Measurements from ENCODE around the gene CCS.
A peak's percentile ranks its signal among the peaks of the same experiment; 100 is the strongest.
"Not testable (repeated sequence)": the region's sequence is repeated elsewhere in the genome, so short reads cannot be mapped to it uniquely, and the experiment has no call there.

CCS gene

DNA sequence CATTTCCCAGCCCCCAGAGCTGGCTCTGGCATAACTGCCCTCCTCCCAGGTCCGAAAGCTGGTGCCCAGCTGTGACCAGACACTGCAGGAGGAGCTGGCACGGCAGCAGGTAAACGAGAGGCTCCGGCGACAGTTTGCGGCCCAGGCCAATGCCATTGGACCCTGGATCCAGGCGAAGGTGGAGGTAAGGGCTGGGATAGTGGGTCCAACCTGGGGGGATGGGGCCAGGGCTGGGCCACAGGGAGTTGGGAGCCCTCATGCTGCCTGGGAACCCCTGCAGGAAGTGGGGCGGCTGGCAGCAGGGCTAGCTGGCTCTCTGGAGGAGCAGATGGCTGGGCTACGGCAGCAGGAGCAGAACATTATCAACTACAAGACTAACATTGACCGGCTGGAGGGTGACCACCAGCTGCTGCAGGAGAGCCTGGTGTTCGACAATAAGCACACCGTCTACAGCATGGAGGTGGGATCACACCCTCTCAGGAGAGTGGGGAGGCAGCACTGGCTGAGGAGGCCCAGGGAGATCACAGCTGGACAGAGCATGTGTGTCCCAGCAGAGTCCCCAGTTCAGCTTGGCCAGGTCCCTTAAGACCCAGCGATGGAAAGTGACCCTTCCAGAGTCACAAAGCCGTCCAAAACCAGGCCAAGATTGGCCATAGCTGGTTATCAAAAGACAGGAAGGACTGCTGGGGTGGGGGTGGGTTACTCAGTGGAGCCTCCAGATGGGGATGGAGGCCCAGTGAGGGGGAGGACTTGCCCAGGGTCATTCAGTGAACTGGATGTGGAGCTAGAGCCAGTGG is 31.6 kb upstream of the CCS start:
- DNase-seq (ENCODE audit: low spot score) = no peak

DNA sequence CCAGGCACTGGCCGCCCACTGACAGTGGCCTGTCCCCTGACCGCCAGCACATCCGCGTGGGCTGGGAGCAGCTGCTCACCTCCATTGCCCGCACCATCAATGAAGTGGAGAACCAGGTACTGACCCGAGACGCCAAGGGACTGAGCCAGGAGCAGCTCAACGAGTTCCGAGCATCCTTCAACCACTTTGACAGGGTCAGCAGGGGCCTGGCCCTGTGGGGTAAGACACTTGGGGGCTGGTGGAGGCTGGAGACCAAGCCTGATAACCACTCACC is 31.1 kb upstream of the CCS start:
- no peak for DNase-seq (ENCODE audit: low spot score)

DNA sequence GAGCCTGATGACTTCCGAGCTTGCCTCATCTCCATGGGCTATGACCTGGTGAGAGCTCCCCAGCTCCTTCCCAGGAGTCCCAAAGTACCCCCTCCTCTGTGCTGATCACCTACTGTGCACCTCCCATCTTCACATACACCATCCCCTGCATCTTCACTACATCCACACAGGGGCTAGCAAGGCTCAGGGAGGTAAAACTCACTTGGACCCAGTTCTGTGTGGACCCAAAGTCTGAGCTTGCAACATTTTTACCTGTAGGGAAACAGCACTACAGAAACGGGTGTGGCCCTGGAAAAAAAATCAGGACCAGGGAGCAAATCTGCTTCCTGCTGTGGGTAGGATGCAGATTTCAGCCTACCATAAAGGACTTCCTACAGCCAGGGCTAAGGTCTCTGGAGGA is 30.7 kb upstream of the CCS start:
- no peak for DNase-seq (ENCODE audit: low spot score)

DNA sequence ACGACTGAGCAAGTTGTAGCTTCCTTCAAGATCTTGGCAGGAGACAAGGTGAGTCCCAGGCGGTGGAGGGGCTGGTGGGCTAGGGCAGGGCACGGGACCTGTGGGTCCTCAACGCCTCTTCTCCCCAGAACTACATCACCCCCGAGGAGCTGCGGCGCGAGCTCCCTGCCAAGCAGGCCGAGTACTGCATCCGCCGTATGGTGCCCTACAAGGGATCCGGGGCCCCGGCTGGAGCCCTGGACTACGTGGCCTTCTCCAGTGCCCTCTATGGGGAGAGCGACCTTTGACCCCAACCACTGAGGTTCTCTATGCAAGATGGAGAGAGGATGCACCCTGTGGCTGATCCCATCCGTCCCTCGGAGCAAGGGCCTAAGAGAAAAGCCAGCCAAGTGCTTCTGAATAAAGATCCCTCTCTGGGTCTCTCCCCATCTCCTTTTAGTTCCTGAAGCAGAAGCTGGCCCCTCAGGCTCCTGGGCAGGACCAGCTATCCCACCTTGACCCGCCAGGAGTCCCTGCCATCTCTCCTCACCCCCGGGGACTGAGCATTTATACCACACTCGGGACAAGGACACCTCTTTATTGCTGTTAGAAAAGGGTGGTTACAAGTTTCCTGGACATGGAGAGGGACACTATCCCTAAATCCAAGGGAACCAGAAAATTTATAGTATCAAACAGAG is 29.9 kb upstream of the CCS start:
- no peak for DNase-seq (ENCODE audit: low spot score)

DNA sequence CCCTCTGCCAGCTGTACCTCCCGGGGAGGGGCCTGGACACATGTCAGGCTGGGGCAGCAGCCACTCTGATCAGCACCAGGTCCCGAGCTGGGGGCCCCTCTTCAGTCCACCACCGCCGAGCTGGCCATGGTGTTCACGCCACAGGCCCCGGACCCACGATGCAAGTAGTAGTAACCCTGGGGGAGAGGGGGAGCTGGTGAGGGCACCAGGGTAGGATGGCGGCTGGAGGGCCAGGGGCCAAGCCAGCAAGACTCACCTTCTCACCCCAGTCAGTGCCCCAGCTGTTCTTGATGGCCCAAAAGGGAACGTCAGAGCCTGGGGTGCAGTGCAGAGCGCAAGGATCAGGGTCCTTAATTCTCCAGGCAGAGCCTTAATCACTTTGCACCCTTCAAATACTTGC is 29.2 kb upstream of the CCS start:
- no peak for DNase-seq (ENCODE audit: low spot score)

DNA sequence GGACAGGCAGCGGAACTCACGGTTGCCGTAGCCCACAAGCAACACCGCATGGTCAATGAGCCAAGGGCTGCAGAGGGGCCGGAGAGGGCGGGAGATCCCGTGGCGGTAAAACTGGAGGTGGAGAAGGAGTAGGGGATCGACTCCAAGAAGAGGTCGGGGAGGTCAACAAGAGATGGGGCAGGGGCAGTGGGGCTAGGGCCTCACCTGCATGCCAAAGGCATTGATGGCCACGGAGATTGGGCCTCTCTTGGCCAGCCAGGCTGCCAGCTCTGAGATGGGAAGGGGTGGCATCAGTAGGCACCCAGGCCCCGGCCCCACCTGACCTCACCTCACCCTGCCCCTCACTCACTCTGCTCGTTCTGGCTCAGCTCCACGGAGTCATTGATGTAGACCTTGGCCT is 28.4 kb upstream of the CCS start:
- DNase-seq (ENCODE audit: low spot score) = no peak

DNA sequence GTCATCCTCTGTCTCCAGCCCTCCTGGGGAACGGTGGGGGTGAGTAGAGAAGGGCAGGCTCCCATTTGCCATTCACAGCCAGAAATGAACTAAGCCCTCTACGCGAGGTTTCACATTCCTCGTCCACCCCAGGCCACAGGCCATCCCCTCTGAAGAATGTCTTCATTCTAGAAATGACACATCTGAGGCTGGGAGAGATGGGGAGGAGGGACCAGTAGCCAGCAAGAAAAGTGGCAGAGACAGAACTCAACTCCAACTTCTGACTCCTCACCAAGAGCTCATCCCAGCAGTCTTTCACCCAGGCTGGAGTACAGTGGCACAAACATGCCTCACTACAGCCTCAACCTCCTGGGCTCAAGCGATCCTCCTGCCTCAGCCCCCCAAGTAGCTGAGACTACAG is 28.0 kb upstream of the CCS start:
- DNase-seq (ENCODE audit: low spot score) = no peak

DNA sequence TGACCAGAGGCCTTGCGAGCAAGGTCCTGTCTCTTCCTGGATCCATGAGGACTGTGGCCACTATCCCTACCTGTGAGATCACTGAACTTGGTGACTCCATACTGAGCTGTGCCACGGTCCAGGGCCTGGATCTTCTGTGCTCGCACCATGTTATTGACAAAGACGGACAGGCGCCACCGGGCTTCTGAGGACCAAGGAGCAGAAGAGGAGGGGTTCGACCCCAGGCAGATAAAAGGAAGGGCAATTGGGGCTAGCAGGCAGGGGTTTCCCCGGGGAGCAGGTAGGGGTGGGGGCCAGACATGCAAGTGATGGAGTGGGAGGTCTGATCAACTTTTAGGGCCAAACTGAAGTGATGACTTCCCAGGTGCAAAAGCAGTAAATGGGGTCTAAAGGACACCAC is 26.8 kb upstream of the CCS start:
- no peak for DNase-seq (ENCODE audit: low spot score)

DNA sequence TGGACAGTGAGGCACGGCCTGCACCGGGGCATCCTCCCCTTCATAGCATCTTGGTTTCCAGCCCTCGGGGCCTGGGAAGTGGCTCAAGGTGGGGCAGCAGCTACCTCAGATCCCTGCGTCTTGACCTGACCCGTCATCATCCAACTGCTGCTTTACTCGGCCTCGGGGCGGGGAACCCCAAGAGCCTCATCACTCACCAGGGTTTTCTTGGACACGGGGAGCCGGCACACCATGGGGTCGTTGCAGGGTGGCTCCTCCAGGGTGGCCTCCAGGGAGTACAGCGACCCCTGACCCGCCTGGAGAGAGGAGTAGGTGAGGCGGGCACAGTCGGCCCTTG is 25.2 kb upstream of the CCS start:
- no peak for DNase-seq (ENCODE audit: low spot score)

DNA sequence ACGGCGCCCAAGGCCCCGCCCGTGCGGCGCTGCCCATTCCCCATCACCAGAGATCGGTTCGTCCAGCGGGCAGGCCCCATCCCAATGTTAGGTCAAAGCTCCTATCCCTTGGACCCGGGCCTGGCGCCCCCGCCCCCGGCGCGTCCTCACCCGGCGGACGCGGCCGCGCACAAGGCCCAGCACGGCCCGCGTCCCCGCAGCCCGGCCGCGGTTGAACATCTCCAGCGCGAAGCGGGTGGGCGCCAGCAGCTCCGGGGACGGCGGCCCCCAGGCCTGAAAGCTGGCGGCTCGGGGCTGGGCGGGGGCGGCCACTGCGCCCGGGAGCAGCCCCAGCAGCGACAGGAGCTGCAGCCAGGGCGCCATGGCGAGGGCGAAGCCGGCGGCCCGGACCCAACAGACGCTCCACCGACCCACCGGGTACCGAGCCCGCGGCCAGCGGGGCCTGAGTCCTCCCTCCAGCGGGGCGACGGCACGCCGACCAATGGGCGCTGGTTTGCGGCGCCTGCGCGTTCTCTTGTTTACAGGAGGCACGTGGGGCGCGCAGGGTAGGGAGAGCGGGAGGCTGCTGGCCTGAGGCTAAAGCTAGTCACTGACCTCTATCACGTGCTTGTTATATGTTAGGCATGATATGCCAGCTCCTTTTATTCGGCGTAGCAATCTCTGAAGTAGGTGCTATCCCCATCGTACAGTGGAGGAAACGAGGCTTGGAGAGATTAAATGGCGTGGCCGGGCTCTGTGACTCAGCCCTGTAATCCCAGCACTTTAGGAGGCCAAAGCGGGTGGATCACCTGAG is 24.7 kb upstream of the CCS start, which contains the start of gene CTSF:
Gene CTSF, minus strand, starts transcription at position 483 of the 793 bp plus-strand sequence. Its CDS starts 120 bp downstream, at position 363.
- DNase-seq (ENCODE audit: low spot score) = peak; percentile 66

DNA sequence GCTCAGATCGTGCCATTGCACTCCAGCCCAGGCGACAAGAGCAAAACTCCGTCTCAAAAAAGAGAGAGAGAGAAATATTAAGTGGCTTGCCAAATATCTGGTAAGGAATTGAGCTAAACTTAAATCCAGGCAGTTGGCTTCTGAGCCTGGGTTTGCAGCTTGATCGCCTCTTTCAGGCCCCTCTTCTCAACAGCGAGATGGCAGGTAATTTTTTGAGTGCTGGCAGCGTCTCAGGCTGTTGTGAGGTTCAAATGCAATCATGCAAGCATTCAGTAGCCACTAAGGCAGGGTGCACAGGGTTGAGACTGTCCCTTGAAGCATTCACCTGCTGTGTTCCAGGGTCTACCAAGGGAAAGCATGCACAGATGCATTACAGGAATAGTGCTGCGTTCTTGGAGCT is 23.9 kb upstream of the CCS start:
- no peak for DNase-seq (ENCODE audit: low spot score)

DNA sequence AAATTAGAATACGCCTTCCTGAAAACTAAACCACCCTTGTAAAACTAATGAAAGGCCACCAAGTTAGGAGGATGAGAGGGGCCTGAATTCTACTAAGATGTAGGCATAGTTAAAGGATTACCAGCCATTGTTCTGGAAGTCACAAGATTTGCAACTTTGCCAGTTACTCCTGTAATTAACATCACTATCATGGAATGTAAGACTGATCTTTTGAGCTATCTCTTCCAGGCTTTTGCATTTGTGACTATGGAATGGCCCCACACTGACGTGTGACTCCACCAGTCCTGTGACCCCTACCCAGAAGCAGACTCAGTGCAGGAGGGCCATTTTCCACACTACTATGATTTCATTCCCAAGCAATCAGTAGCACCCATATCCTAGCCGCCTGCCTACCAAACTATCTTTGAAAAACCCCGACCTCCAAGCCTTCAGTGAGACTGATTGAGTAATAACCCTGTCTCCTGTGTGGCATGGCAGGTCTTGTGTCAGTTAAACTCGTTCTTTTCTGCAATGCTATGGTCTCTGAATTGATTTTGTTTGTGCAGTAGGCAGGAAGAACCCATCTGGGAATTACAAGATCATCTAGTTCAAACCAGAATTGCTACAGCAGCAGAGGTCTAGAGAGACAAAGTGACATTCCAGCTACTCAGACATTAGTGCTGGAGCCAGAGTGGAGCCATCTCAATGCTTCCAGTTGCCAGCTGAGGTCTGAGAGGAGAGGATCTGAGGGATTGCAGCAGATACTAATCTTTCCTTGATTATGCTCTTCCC is 22.7 kb upstream of the CCS start:
- no peak for DNase-seq (ENCODE audit: low spot score)

DNA sequence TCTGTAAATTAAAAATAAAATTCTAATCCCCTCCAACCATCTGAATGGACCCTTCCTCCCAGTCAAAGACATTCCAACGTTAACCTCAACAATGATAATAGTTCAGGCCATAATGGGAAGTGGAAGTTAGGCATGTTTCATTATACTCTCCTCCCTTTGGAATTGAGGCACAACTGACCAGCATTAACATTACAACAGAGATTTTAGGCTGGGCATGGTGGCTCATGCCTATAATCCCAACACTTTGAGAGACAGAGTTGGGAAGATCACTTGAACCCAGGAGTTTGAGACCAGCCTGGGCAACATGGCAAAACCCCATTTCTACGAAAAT is 22.2 kb upstream of the CCS start:
- no peak for DNase-seq (ENCODE audit: low spot score)

DNA sequence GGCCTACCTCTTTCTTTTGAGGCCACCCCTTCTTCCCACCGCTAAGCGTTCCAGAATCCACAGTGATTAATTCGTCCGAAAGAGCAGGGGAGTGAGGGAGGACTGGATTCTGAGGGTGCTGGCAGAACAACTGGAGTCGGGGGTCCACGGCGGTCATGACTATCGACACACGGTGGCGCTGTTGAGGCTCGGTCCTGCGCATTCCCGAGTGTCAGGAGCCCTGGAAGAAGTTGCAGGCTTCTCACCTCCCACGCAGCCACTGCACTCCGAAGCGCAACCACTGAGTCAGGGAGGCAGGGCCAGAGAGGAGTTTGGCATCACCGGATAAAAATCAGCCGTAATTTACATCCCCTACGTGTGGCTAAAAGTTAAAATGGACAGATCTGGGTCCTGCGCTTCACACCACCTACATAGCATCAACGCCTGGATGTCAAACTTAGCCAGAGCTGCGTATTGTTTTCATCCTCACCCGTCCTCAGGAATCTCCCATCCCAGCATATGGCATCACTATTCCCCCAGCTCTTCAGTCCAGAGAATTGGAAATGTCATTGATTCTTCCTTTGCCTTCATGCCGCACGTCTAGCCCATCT is 13.9 kb upstream of the CCS start:
- peak; percentile 65 for DNase-seq (ENCODE audit: low spot score)

DNA sequence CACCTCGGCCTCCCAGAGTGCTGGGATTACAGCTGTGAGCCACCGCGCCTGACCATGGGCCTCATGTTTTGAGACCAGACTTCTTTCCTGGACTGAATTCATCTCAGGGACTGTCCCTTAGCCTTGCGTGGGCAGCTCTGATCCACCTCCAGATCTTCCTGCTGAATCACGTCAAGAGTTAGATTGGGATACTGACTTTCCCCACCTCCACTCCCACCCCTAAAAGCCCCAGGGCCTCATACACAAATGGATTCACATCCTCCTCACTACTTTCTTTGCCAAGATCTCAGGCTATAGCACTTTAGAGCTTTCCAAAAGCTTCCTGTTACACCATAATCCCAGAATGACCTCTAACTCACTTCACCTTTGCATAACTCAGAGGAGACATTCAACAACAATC is 12.2 kb upstream of the CCS start:
- DNase-seq (ENCODE audit: low spot score) = no peak

DNA sequence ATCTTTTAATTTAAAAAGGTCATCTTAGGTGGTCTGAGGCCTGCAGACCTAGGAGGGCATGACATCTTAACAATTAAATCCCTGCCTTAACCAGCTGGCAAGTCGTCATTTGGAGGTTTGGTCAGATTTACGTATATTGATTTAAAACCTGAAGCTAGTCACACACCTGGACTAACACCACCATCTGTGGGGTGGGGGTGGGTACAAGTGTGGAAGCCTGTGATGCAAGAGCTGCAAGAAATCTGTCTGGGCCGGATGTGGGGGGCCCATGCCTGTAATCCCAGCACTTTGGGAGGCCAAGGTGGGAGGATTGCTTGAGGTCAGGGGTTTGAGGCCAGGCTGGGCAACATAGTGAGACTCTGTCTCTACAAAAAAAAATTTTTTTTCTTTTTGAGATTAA is 11.7 kb upstream of the CCS start:
- no peak for DNase-seq (ENCODE audit: low spot score)

DNA sequence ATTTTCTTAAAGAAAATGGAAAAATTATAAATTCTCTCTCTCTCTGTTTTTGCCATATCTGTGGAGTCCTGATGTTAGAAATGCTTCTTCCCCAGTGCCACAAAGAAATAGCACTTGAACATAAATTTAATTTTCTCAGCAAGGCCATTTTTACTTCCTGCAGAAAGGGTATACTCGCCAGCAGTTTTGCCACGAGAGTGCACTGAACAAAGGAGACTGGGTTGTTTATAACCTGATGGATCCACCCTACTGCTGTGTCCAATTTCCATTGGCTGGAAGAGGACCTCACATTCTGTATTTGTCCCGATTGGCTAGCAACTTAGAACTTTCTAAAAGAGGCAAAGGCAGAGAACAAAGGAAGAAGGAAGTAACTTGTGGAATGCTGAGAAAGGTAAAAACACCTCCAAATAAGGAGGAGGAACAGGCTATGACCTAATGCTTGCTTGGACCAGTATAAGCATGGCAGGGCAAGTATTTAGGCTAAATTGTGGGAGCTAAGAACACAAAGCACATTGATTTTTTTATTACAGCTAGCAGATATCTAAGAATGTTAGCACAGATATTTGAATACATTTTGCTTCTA is 10.3 kb upstream of the CCS start:
- not testable (repeated sequence) for DNase-seq (ENCODE audit: low spot score)

DNA sequence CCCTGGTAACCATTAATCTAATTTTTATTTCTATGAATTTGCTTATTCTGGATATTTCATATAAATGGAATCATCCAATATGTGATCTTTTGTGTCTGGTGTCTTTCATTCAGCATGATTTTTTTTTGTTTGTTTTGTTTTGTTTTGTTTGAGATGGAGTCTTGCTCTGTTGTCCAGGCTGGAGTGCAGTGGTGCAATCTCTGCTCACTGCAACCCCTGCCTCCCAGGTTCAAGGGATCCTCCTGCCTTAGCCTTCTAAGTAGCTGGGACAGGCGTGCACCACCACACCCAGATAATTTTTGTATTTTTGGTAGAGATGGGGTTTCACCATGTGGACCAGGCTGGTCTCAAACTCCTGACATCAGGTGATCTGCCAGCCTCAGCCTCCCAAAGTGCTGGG is 7.5 kb upstream of the CCS start:
- not testable (repeated sequence) for DNase-seq (ENCODE audit: low spot score)

DNA sequence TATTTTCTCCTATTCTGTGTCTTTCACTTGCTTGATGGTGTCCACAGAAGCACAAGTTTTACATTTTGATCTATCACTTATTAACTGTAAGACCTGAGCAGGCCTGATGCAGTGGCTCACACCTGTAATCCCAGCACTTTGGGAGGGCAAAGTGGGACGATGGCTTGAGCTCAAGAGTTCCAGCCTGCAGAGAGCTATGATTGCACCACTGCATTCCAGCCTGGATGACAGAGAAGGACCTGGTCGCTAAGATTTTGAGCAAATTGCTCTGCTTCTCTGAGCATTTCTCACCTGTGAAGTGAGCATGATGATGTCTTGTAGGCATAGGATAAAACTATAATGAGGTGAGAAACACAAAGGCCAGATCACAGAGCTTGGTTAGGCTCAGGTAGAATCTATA is 6.8 kb upstream of the CCS start:
- no peak for DNase-seq (ENCODE audit: low spot score)

DNA sequence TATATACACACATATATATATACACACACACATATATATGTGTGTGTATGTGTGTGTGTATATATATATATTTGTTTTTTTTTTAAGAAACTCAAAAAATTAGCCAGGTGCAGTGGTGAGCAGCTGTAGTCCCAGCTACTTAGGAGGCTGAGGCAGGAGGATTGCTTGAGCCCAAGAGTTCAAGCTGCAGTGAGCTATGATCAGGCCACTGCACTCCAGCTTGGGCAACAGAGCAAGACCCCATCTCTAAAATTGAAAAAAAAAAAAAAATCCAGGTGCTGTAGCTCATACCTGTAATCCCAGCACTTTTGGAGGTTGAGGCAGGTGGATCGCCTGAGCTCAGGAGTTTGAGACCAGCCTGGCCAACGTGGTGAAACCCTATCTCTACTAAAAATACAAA is 3.7 kb upstream of the CCS start:
- DNase-seq (ENCODE audit: low spot score) = not testable (repeated sequence)

DNA sequence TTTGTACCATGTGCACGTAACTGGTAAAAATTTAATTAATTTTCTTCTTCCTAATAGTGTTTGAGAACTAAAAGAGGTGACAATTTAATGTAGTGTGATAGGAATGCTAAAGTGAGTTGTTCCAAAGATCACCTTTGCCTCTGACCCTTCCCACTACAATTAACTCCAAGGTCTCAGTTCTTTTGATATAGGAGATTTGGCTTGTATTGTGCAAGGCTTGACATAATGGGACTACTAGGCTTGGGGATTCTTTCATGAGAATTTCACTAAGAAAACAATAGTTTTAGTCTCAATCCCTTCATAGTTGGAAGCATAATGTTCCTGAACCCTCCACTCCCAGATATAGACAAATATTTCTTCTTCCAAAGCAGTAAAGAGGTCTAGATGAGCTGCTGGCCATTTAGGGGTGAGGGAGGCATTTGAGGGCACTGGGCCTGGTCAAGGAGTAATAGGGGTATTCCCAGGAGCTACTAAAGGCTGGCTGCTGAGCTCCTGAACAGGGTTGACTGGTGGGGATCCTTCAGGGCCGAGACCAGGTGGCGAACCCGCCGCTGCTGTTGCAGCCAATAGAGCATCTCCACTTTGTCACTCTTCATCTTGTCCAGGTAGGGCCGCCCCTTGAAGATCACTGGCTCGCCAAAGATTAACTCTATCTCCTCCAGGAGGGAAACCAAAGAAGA is 2.8 kb upstream of the CCS start:
- DNase-seq (ENCODE audit: low spot score) = no peak

Data from activated CD4-positive, alpha-beta T cell treated with anti-CD3 and anti-CD28 coated beads, Interleukin-2, Interleukin-4, amounts not matched to agents 100 ng/mL and 50 ng/mL, durations not matched to agents 16 hours and 8 hours (primary cell).